Uterus (tissue), 2 donors: ENCODE data around the gene NINL.

ENCODE experiments used
- CTCF ChIP-seq, 4 experiments: fragments of 200-600 bp in 2 of 4; fragments of 450-650 bp in 2 of 4; sonication (generic) in 2 of 4; IDR thresholded peaks; one replicate each; pipeline ENCODE4 v1.5.1; 2016 to 2019; ENCODE audit warnings: antibody characterized with exemption in 4 of 4, mild to moderate bottlenecking in 2 of 4, moderate library complexity in 1 of 4
- POLR2A ChIP-seq, 2 donors: fragments of 450-650 bp; IDR thresholded peaks; one replicate each; pipeline ENCODE4 v1.6.1; 2016; ENCODE audit warnings: antibody characterized with exemption in 2 of 2, mild to moderate bottlenecking in 1 of 2, moderate library complexity in 1 of 2

- TF ChIP-seq CTCF (IDR thresholded peaks at IDR 0.05) (no peak), POLR2A (IDR thresholded peaks at IDR 0.05) (no peak)
Measured at GRCh38 chr20:25527949-25528348, 57.4 kb downstream of the NINL start.
